ENCODE measurements around the gene KCNJ12.
"Not testable (repeated sequence)": the region's sequence is repeated elsewhere in the genome, so short reads cannot be mapped to it uniquely, and the experiment has no call there.

GRCh38 chr17:21406616-21407404 is 30.7 kb downstream of the KCNJ12 start:
- TF ChIP-seq, protein P1, sequence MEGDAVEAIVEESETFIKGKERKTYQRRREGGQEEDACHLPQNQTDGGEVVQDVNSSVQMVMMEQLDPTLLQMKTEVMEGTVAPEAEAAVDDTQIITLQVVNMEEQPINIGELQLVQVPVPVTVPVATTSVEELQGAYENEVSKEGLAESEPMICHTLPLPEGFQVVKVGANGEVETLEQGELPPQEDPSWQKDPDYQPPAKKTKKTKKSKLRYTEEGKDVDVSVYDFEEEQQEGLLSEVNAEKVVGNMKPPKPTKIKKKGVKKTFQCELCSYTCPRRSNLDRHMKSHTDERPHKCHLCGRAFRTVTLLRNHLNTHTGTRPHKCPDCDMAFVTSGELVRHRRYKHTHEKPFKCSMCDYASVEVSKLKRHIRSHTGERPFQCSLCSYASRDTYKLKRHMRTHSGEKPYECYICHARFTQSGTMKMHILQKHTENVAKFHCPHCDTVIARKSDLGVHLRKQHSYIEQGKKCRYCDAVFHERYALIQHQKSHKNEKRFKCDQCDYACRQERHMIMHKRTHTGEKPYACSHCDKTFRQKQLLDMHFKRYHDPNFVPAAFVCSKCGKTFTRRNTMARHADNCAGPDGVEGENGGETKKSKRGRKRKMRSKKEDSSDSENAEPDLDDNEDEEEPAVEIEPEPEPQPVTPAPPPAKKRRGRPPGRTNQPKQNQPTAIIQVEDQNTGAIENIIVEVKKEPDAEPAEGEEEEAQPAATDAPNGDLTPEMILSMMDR (IDR thresholded peaks at IDR 0.05): not testable (repeated sequence)
- TF ChIP-seq EZH2phosphoT487, EZH2 (IDR thresholded peaks at IDR 0.05): not testable (repeated sequence)
